Globus pallidus (tissue), 1 donor: Measurements from ENCODE around the gene SPRED1.
A peak's percentile ranks its signal among the peaks of the same experiment; 100 is the strongest.

Experiments
- DNase-seq: peaks from one replicate; pipeline ENCODE4 v3.0.0-alpha.2; 2015; ENCODE audit warnings: low spot score

SPRED1 gene

GRCh38 chr15:38252481-38253350 lies at the start of gene SPRED1:
TSS of gene SPRED1 (plus strand) at chr15:38252836. CDS start at chr15:38253186, 350 bp downstream.
- peak; percentile 72 for DNase-seq

GRCh38 chr15:38205526-38206272 lies 46.9 kb upstream of the SPRED1 start:
- no peak for DNase-seq

GRCh38 chr15:38207621-38208020 lies 45.0 kb upstream of the SPRED1 start:
- no peak for DNase-seq

- no peak for DNase-seq
Observed at GRCh38 chr15:38208206-38208605, 44.4 kb upstream of the SPRED1 start.

GRCh38 chr15:38208779-38209178 lies 43.9 kb upstream of the SPRED1 start:
- DNase-seq: no peak

- no peak for DNase-seq
Observed at GRCh38 chr15:38211249-38211648, 41.4 kb upstream of the SPRED1 start.

GRCh38 chr15:38211811-38212210 lies 40.8 kb upstream of the SPRED1 start:
- no peak for DNase-seq

GRCh38 chr15:38212729-38213351 lies 39.8 kb upstream of the SPRED1 start:
- no peak for DNase-seq

- DNase-seq: no peak
Observed at GRCh38 chr15:38213356-38213755, 39.3 kb upstream of the SPRED1 start.

GRCh38 chr15:38215707-38216106 lies 36.9 kb upstream of the SPRED1 start:
- no peak for DNase-seq

GRCh38 chr15:38216763-38217162 lies 35.9 kb upstream of the SPRED1 start:
- no peak for DNase-seq

- DNase-seq: no peak
Observed at GRCh38 chr15:38217191-38217595, 35.4 kb upstream of the SPRED1 start.

- DNase-seq: no peak
Observed at GRCh38 chr15:38217788-38218609, 34.6 kb upstream of the SPRED1 start.

- no peak for DNase-seq
Observed at GRCh38 chr15:38220606-38221273, 31.9 kb upstream of the SPRED1 start.

- no peak for DNase-seq
Observed at GRCh38 chr15:38224486-38224885, 28.1 kb upstream of the SPRED1 start.

- no peak for DNase-seq
Observed at GRCh38 chr15:38225381-38225780, 27.3 kb upstream of the SPRED1 start.

GRCh38 chr15:38226608-38227266 lies 25.9 kb upstream of the SPRED1 start:
- peak; percentile 97 for DNase-seq

GRCh38 chr15:38227941-38228340 lies 24.7 kb upstream of the SPRED1 start:
- DNase-seq: peak; percentile 24

GRCh38 chr15:38228618-38229017 lies 24.0 kb upstream of the SPRED1 start:
- DNase-seq: no peak

- no peak for DNase-seq
Observed at GRCh38 chr15:38229705-38230310, 22.8 kb upstream of the SPRED1 start.
